NCI-H510A (cell line): ENCODE measurements around the gene NUDC.
A peak's percentile ranks its signal among the peaks of the same experiment; 100 is the strongest.
"Not testable (repeated sequence)": the region's sequence is repeated elsewhere in the genome, so short reads cannot be mapped to it uniquely, and the experiment has no call there.

Source experiments
- DNase-seq: peaks from one replicate; lab custom pipeline; 2025; lab: John Stamatoyannopoulos, UW

NUDC gene

GRCh38 chr1:26921540-26922430 lies at the start of gene NUDC:
Gene NUDC (plus strand): TSS chr1:26921743. CDS start chr1:26921849, 106 bp downstream.
- DNase-seq, result peak; percentile 94

- not testable (repeated sequence) for DNase-seq
Observed at GRCh38 chr1:26873097-26873496, 48.4 kb upstream of the NUDC start.

GRCh38 chr1:26874896-26875295 lies 46.6 kb upstream of the NUDC start:
- DNase-seq, result no peak

GRCh38 chr1:26877326-26877725 lies 44.2 kb upstream of the NUDC start:
- no peak for DNase-seq

- DNase-seq, result no peak
Observed at GRCh38 chr1:26879793-26880192, 41.8 kb upstream of the NUDC start.

- not testable (repeated sequence) for DNase-seq
Observed at GRCh38 chr1:26881611-26882010, 39.9 kb upstream of the NUDC start.

- DNase-seq, result no peak
Observed at GRCh38 chr1:26882696-26883463, 38.7 kb upstream of the NUDC start.

- DNase-seq, result no peak
Observed at GRCh38 chr1:26887125-26887524, 34.4 kb upstream of the NUDC start.

GRCh38 chr1:26888231-26888630 lies 33.3 kb upstream of the NUDC start:
- DNase-seq, result no peak

GRCh38 chr1:26889551-26890466 lies 31.7 kb upstream of the NUDC start, which contains the start of gene GPN2:
Gene GPN2 (minus strand): TSS chr1:26890283. CDS start chr1:26890096, 187 bp downstream.
- DNase-seq, result peak; percentile 61

GRCh38 chr1:26890467-26890796 lies 31.1 kb upstream of the NUDC start:
- no peak for DNase-seq

GRCh38 chr1:26894263-26894662 lies 27.3 kb upstream of the NUDC start:
- DNase-seq, result no peak

- no peak for DNase-seq
Observed at GRCh38 chr1:26897351-26897750, 24.2 kb upstream of the NUDC start.

GRCh38 chr1:26900001-26900814 lies 21.3 kb upstream of the NUDC start, which contains the start of gene GPATCH3:
Gene GPATCH3 (minus strand): TSS chr1:26900467. CDS start chr1:26900442, 25 bp downstream.
- peak; percentile 89 for DNase-seq

GRCh38 chr1:26900815-26901511 lies 20.6 kb upstream of the NUDC start:
- DNase-seq, result no peak

- no peak for DNase-seq
Observed at GRCh38 chr1:26907071-26907917, 14.2 kb upstream of the NUDC start.

GRCh38 chr1:26909951-26910342 lies 11.6 kb upstream of the NUDC start:
- DNase-seq, result no peak

GRCh38 chr1:26910343-26911160 lies 11.0 kb upstream of the NUDC start:
- no peak for DNase-seq
